Measurements from ENCODE around the gene ATP9A.
"Not testable (repeated sequence)": the region's sequence is repeated elsewhere in the genome, so short reads cannot be mapped to it uniquely, and the experiment has no call there.

The ATP9A gene

GRCh38 chr20:51731731-51732095 lies 36.5 kb downstream of the ATP9A start:
- no peak for DNase-seq (ENCODE audit: low read depth in 2 of 2, low spot score in 1 of 2)

DNA sequence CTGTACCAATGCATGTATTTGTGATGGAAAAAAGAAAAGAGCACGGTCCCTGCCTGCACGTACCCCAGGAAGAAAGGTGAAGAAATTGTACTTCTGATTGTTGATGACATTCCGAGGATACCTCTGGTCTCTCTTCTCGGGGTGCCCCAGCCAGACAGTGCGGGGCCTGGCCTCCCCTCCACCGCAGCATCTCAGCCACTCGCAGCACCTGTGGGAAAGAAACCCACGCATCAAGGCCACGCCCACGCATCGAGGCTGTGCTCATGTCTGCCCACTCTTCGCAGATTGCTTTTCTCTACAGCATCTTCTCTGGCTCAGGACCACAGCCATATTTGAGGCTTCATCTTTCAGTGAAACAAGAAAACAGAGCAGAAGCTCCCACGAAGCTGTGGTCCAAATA lies 38.4 kb downstream of the ATP9A start:
- no peak for DNase-seq (ENCODE audit: low read depth in 2 of 2, low spot score in 1 of 2)

GRCh38 chr20:51728737-51729136 lies 39.5 kb downstream of the ATP9A start:
- no peak for DNase-seq (ENCODE audit: low read depth in 2 of 2, low spot score in 1 of 2)

DNA sequence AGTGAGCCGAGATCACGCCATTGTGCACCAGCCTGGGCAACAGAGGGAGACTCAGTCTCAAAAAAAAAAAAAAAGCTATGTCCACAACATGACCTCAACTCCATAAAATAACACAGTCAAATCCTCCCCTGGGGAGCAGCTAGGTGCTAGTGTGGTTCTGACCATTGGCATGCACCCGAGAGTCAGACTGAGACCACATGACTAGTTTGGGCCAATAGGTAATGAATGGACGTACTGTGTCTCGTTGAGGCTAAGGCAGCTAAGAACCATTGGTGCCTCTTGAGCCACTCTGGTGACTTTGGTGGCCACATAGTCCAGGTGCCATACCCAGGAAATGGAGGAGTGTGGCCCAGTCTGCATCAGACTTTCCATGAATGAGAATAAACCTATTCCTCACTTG lies 40.3 kb downstream of the ATP9A start:
- no peak for DNase-seq (ENCODE audit: low read depth in 2 of 2, low spot score in 1 of 2)

GRCh38 chr20:51725584-51726176 lies 42.5 kb downstream of the ATP9A start:
- no peak for DNase-seq (ENCODE audit: low read depth in 2 of 2, low spot score in 1 of 2)

GRCh38 chr20:51723026-51723425 lies 45.2 kb downstream of the ATP9A start:
- not testable (repeated sequence) for DNase-seq (ENCODE audit: low read depth in 2 of 2, low spot score in 1 of 2)

- DNase-seq (ENCODE audit: low read depth in 2 of 2, low spot score in 1 of 2): not testable (repeated sequence)
Observed at GRCh38 chr20:51722246-51722645, 45.9 kb downstream of the ATP9A start.

DNA sequence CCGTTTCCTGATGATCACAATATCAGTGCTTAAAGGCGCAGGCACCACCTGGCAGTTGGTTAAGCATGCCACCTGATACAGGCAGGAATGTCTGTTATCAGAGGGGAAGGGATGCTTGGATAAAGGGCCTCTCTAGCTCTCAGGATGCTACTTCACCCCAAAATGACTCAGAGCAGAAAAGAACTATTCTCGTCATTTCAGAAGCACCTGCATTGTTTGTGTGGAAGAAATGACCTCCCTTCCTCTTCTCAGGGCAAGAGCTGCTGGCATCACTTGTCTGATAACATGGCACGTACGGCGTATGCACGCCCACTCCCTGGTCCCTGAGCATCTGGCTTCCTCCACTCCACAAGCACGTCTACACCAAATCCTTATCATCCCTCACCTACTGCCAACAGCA lies 47.3 kb downstream of the ATP9A start:
- no peak for DNase-seq (ENCODE audit: low read depth in 2 of 2, low spot score in 1 of 2)

- no peak for DNase-seq (ENCODE audit: low read depth in 2 of 2, low spot score in 1 of 2)
Observed at GRCh38 chr20:51720384-51720783, 47.8 kb downstream of the ATP9A start.

DNA sequence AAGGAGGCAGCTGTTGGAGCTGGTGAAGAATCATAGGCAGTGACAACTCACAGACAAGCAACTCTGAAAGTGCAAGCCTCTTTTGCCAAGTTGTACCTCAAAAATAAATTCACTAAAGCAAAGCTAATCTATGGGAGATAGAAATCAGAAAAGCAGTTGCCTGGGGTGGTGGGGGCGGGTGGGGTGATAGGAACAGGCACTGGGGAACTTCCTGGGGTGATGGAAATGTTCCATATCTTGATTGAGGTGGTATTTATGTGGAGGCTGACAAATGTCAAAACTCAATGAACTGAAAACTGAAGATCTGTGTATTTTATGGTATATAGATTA lies 52.4 kb downstream of the ATP9A start:
- no peak for DNase-seq (ENCODE audit: low read depth in 2 of 2, low spot score in 1 of 2)

DNA sequence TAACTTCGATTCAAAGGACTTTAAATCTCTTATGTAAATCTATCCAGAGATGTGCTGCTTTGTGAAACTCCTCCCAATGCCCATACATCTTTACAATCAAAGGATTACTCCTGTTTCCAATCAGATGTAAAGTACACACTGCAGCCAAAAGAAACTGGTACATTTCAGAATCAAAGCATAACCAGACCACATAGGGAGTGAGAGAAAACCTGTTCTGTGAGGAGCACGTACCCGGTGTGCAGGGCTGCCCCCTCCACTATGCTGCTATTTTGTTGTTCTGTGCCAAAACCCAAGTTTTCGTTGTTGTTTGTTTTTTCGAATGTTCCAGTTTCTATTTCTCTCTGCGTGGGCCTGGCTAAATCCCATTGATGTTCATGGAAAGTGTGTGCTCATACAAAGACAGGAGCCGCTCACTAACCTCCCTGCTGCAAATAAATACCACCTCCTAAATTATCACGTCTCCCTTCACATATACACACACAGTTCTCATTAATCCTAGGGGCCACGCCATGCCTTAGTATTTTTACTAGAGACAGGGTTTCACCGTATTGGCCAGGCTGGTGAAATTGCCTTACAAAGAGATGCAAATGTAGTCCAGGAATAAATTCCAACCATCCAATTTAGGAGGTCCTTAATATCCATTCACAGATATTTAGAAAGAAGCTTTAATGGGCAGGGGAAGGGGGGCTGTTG lies 52.9 kb downstream of the ATP9A start:
- DNase-seq (ENCODE audit: low read depth in 2 of 2, low spot score in 1 of 2): no peak

DNA sequence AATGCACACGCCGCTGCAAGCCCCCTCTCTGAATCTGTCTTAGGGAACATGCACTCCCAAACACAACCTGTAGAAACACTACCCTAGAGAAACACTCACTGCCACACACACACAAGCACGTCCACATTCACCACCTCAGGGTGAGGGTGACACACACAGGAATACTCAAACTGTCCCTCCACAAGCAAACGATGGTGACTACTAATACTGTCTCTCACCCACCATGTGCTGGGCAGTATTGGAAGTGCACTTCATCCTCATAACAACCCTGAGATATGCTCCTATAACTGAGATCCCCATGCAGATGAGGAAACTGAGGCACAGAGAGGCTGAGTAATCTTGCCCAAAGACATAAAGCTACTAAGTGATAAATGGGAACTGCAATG lies 55.0 kb downstream of the ATP9A start:
- DNase-seq (ENCODE audit: low read depth in 2 of 2, low spot score in 1 of 2): no peak

DNA sequence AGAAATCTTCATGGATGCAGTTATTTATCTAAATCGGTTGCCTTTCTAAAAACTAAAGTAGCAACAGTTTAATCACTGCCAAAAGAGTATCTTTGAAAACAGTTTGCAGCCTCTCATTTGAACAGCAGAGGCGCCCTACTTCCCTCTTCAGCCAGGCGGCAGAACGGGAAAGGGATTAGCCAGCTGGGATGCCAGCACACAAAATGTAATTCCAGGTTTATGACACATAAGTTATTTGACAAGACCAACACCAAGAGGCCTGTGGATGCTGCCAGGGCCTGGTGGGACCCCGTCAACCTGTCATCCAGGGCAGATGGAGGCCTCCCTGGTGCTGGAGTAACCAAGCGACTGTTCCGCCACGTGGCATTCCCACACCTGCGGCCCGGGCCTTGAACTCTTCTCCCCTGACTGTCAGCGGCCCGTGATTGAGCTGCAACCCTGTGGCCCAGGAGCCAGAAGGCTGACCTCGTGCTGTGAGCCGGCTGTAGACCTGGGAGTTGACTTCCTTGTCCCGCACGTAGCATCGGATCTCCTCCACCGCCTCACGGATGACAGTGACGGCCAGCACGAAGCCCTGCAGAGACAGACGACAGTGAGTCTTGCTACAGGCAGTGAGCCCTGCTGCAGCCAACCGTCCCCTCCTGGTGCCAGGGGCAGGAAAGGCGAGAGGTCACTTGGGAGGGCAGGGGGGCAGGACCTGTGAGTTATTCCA lies 55.5 kb downstream of the ATP9A start:
- no peak for DNase-seq (ENCODE audit: low read depth in 2 of 2, low spot score in 1 of 2)

DNA sequence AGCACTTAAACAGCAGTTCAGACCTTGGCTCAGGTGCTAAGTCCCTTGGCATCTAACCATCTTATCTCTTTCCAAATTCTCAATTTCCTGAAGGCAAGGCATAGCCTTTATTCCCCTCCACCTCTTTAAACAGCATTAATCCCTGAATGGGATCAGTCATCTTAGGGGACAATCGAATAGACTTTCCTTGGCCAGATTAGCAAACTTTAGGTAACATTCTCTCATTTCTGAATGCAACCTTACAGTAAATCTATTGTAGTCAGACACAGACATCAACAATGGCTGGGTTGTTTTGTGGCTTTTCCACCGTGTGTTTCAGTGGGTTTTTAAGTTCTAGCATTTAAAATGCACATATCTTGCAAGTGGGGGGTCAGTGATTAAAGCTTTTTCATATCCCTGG lies 56.8 kb downstream of the ATP9A start:
- no peak for DNase-seq (ENCODE audit: low read depth in 2 of 2, low spot score in 1 of 2)

DNA sequence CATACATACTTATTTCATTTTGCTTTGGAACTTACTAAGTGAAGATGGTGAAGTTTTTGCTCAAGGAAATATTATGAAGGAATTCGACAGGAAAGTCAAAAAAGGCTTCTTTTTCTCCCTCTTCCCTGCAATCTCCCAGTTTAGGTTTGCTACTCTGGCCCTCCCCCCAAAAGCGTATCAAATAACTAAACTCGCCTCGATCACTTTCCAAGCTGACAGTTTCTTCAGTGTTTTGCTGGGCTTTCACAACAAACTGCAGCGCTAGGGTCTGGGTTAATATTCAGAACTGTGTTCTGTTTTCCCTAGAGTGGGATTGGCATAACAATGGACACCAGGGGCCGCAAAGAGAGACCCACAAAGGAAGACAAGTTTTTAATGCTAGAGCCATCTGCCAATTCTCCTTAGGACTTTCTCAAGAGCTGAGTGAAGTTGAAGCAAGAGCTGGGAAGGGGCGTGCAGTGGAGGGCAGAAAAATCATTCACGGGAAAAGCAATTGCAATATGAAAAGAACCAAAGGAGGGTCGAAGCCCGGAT lies 57.8 kb downstream of the ATP9A start:
- DNase-seq (ENCODE audit: low read depth in 2 of 2, low spot score in 1 of 2): no peak

- no peak for DNase-seq (ENCODE audit: low read depth in 2 of 2, low spot score in 1 of 2)
Observed at GRCh38 chr20:51705400-51705799, 62.8 kb downstream of the ATP9A start.

GRCh38 chr20:51703400-51704287 lies 64.5 kb downstream of the ATP9A start:
- DNase-seq (ENCODE audit: low read depth in 2 of 2, low spot score in 1 of 2): no peak

DNA sequence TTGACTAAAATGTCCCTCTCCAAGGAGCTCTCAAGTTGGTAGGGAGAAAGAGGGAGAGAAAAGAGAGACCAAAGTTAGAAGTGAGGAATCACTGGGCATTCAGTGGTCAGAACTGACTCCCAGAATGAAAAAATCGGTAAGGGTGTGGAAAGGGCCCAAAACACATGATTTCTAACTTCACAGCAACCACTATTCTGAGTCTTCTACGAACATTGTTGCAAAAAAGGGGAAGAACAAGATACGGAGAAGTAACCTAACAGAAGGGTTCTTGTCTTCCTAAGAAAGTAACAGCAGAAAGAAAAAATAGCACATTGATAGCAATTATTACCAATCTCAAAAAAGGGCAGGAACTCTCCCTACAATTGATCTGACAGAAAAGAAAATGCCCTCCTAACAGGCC lies 65.6 kb downstream of the ATP9A start:
- no peak for DNase-seq (ENCODE audit: low read depth in 2 of 2, low spot score in 1 of 2)

DNA sequence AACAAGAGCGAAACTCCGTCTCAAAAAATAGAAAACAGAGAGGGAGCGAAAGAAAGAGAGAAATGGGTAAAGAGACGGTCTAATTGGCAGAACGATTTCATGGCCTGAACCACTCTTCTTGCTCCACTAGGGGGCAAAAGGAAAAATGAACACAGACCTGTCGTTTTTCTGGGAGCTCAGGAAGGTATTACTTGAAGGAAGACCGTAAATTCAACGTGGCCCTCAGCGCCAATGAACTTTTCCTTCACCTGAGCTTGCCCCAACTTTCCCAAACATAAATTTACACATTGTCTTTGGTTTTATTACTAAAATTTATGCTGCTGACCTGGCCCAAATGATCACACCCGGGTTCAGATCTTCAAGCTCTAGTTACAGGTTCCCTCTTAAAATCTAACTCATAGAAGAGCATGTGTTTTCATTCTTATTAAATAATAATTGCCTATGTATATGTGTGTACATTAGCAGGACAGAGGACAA lies 67.3 kb downstream of the ATP9A start:
- DNase-seq (ENCODE audit: low read depth in 2 of 2, low spot score in 1 of 2): no peak

GRCh38 chr20:51698252-51698651 lies 69.9 kb downstream of the ATP9A start:
- no peak for DNase-seq (ENCODE audit: low read depth in 2 of 2, low spot score in 1 of 2)

DNA sequence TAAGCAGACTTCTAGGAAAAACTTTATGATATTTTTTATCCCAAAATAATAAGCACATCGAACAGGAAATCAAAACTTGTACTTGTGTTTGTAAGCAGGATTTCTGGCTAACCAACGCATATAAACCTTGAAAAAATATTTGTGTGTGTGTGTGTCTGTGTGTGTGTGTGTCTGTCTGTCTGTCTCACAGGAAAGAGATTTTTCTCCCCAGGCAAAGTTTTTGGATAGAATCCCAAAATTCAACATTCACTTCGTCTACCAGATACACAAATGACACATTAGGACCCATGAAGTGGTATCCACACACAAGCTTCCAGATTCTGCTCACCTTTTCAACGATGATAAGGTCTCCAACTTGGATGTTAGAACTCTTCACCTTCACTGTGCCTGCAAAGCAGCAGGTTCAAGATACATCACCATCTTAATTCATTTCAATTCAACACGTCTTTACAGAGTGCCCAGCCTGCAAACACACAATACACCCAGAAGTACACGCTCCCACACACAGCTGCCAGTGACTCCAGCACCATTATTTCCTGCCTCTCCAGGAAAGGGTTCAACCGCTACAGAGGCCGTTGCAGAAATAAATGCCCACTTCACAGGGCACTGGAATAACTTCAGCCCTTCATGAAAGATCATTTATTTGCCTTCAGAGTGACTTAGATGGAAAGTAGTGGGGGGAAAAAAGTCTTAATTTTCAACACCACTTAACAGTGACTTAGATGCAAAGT lies 70.9 kb downstream of the ATP9A start:
- DNase-seq (ENCODE audit: low read depth in 2 of 2, low spot score in 1 of 2): no peak

All from stimulated activated CD8-positive, alpha-beta memory T cell treated with anti-CD3 and anti-CD28 coated beads, Interleukin-4, amount 100 ng/mL, for 1 hour (primary cell).